NCI-H1417 (cell line): Measurements from ENCODE around the gene NDRG4.

Experiments used
- DNase-seq, 3 experiments: peaks; one replicate each; lab custom pipeline; 2025; lab: John Stamatoyannopoulos, UW

The NDRG4 gene, protein sequence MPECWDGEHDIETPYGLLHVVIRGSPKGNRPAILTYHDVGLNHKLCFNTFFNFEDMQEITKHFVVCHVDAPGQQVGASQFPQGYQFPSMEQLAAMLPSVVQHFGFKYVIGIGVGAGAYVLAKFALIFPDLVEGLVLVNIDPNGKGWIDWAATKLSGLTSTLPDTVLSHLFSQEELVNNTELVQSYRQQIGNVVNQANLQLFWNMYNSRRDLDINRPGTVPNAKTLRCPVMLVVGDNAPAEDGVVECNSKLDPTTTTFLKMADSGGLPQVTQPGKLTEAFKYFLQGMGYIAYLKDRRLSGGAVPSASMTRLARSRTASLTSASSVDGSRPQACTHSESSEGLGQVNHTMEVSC

DNA sequence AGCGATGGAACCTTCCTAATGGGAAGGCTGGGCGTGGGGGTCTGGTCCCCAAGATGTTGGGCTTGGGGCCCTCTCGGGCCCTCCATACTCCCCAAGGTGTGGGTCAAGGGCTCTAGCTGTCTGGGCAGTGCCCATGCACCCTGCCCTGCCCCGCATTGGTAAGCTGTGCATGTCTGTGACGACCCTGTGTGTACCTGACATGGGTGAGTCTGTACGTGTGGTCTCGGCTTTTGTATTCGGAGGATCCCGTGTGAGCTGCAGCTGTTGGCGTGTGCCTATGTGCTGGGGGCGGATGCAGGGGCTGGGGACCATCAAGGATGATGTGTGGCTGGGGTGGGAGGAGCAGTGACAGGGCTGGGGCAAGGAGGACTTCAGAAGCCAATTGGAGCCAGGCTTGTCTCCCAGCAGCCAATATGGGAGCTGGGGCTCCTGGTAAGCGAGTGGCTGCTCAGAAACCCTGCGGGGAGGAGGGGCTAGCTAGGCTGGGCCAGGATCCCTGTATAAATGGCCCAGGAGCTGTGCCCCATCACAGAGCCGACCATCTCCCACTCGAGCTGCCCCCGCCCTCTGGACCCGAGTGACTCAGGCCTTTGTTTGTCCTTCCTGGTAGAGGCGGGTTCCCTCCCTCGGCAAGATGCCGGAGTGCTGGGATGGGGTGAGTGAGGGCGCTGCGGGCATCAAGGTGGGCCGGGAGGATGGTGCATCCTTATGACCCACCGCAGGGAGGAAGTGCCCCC, at the start of gene NDRG4:
Gene NDRG4 (plus strand): TSS at position 529 of the 737 bp plus-strand sequence. CDS start 106 bp downstream, at position 635.
- DNase-seq = peak; percentile 84 to 92 (median 86)

DNA sequence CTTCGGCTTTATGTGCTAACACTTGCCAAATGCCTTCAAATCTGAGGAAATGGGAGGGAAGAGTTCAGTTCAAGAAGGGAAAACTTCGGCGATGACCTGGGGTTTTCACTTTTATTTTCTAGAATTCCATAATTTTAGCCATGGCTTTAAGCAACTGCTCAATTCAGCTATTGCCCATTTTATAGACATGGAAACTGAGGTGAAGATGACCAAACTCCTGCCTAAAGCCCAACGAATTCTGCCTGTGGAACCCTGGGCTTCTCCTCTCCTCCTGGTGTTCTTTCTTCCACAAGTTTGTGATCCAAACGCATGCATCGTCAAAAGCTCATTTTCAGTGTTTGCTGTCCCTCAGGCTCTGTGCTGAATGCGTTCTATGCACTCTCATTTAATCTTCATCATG, 49.4 kb upstream of the NDRG4 start:
- no peak for DNase-seq

DNA sequence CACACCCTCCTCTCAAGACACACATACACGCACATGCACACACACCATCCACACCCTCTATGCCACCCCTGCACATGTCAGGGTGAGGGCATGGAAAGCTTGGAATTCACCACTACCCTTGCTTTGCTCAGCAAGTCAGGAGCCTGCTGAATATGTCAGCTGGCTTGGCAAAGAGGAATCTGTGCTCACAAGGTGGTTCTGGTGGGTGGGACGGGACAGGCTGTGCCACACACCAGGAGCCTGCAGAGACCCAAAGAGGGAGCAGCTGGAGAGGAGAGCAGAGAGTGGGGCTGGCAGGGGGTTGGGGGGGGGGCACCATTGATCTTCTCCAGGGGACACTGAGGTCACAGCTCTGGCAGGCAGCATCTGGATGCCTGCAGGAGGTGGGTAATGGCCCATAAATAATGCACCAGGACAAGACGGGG, 48.7 kb upstream of the NDRG4 start:
- DNase-seq = no peak

DNA sequence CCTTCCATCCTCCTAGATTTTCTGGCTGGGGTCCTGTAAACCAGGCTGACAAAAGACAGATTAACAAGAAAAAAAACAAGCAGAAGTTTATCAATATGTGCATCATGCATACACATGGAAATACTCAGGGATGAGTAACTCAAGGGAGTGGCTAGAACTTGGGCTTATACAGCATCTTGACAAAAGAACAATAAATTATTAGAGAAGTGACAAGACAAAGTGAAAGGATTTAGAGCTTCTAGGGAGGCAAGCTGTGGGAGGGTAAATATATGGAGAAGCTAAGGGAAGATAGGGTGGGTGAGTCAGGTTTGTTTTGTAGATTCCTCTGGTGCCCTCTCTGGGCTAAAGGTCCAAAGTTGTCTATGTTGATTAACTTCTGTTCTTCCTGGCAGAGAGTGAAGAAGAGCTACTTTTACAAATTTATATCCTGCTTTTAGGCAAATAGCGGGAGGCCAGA, 48.0 kb upstream of the NDRG4 start:
- no peak for DNase-seq

DNA sequence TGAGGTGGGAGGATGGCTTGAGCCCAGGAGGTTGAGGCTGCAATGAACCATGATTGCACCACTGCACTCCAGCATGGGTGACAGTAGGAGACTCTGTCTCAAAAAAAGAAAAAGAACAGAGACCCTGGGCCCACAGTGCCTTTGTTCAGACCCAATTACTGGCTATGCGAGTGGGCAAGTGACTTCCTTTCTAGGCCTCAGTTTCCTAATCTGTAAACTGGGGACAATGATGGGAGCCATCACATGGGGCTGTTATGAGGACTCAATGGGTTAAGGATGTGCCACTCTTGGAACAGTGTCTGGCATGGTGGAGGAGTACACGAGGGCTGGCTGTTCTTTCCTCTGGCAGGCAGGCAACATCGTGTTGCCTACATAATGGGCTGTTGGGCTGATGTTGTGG, 47.3 kb upstream of the NDRG4 start:
- no peak for DNase-seq

DNA sequence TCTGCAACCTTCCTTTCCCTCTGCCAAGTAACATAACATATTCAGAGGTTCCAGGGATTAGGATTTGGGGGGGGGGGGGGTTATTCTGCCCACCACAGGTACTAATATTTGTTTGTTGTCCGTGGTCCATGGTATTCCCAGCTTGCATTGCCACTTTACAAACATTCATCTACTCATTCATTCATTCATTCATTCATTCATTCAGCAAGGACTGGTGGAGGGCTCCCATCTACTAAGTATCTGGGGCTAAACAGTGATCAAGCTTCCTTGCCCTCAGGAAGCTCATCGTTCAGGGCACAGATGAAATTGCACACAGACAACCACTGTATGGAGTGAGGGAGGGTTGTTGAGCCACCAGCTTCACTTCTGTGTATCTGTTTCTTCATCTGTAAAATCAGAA, 45.8 kb upstream of the NDRG4 start:
- DNase-seq = no peak

DNA sequence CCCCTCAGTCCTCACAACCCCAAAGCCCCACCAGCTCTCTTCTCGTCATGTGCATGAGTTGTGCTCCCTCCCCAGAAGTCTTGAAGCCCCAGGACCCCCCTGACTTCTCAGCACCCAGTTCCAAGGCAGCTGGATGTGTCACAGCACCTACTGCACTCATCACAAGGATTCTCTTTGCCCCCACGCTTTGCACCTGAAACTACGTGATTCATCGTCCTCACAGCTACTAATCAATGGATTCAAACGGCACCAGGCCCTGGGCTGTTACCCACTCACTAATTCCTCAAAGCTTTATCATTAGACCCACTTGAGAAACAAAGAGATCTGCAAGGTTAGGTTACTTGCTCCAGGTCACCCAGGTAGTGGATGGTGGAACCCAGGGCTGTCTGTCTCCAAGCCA, 45.1 kb upstream of the NDRG4 start:
- no peak for DNase-seq

DNA sequence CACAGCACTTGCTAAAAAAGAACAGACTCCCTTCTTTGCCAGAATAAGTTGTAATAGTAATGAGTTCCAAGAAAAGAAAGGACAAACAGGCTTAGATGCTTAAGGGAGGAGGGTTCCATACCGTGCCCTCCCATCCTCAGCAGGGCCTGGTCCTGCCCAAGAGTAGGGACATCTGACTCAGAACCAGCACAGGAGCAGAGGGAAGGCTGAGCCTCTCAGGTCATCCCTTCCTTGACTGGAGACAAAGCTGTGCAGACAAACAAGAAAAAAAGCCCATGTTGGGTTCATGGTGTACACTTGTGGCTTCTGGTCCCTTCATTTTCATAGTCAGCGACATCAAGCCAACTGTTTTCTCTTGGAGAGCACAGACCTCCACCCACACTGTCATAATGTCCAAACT, 44.2 kb upstream of the NDRG4 start:
- DNase-seq = no peak

DNA sequence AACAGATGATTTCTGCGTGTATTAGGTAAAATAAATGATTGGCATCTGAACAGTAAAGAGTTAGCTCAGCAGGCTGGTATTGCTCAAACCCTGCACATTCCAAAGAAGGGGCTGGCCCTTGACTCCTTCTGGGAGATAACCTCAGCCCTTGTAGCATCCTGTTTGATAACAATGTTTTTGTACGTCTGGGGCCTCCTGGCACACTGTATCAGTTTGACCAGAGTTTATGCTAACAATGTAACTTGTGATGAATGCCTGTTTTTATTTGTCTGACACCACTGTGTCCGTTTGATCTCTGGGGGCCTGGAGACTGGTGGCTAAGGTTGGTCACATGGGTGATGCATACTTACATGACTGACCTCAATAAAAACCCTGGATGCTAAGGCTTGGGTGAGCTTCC, 43.8 kb upstream of the NDRG4 start:
- DNase-seq = no peak

DNA sequence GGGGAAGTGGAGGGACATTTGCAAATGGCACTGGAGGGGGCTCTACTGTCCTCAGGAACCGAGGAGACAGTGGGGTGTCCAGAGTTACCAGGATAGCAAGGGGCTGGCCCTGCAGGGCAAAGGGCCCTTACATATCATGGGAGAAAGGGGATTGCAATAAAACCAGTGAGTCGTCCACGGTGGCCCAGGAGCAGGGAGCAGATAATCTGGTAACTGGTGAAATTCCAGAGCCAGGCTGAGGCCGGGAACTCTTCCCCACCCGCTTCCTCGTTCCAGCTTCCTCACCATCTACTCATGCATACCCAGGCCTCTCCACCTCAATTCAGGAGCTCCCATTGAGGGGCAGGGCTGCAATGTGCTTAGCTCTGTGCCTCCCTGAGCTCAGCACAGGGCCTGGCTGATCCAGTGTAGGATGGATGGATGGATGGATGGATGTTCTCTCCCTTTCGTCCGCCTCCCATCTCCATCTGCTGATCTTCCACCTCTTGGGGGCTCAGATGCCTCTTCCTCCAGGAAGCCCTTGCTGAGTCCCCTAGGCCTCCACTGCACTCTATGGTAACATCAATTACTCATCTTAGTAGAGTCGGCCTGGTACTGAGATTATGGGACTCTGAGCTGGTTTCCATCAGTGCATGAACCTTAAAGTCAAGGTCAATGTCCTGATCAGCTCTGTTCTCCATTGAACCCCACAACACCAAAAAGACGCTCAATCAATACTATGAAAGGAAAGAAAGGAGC, 41.2 kb upstream of the NDRG4 start:
- no peak for DNase-seq

DNA sequence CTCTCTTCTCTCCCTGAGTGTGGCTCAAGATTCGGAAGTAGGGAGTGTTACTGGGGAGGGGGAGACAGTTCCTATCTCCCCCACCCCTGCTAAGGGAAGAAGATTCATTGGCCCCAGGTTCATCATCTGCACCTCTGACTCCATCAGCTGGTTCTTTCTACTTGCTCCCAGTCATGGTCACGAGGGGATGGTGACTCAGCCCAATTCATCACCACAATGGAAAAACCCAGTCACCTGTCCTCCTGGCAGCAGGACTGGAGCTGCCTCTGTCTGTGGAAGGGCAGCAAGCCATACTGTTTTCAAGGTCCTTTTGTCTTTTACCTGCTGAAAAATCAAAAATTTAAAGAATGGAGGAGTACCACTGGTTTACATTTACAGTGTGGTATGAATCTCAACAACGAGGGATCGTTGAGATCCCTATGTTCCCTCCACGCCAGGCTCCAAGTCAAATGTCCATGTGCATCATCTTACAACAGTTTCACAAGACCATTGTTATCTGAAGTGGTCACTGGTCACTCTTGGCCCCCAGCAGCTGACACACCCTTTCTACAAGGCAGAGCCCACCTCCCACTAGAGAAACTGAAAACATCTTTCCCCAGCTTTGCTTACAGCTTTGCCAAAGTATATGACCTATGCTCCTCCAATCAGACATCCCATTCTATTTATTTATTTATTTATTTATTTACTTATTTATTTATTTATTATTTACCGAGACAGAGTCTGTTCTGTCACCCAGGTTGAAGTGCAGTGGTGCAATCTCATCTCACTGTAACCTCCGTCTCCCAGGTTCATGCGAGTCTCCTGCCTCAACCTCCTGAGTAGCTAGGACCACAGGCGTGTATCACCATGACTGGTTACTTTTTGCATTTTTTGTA, 40.4 kb upstream of the NDRG4 start:
- no peak for DNase-seq

DNA sequence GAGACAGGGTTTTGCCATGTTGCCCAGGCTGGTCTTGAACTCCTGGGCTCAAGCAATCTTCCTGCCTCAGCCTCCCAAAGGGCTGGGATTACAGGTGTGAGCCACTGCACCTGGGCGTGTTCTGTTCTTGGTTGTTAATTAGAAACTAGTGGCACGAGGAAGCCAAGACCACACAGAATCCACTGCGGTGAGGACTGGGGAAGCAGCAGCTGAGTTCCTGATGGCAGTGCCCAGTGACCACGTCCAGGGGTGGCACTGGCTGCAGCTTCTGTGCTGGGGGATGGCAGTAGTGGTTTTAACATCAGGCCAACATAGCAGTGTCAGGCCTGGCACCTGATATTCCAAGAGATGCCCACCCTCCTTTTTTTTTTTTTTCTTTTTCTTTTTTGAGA, 39.7 kb upstream of the NDRG4 start:
- DNase-seq = no peak

DNA sequence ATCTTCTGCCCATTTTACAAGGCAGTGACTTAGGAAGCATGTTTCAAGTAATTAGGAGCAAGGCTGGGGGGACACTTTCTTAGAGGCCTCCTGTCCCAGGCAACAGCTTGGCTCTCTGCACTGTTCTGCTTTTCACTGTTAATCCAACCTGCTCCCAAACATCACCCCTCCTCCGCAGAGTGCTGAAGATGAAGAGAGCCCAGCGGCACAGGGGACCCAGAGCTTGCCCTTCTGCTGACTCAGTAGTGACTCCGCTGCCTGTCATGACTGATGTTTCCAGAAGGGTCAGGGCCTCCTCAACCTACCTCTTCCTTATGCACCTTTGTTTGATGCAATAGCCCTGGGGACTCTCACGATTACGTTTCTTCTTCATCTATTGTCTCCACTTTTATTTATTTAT, 38.9 kb upstream of the NDRG4 start:
- peak in 1 of 3 experiments; percentile 2 for DNase-seq

DNA sequence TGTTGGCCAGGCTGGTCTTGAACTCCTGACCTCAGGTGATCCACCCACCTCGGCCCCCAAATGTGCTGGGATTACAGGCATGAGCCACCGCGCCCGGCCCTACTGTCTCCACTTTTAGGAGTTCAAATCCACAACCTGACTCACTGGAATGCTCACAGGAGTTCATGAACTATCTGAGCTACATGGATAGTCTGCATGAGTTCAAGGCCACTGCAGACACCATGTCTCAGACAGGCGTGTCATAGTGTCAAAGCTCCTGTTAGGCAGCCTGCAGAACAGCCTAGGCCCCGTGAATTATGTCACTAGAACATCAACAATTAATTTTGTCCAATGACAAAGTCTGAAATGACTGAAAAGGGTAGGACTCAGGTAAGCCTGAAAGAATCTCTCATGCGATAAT, 38.3 kb upstream of the NDRG4 start:
- DNase-seq = no peak

DNA sequence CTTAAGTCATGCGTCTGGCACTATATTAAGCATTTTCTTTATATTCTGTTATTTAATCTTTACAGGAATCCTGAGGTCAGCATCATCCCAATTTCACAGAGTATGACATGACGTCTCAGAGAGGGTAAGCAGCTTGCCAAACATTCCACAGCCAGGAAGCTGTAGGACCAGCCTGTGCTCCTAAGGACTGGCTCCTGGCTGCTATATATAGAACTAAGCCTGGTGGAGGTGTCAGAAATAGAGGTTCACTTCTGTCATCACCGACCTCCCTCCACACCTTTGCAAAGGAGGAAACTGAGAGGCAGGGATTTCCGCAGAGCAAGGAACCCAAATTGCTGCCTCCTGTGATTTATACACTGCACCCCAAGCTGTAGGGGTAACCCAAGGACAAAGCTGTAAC, 37.9 kb upstream of the NDRG4 start:
- no peak for DNase-seq

DNA sequence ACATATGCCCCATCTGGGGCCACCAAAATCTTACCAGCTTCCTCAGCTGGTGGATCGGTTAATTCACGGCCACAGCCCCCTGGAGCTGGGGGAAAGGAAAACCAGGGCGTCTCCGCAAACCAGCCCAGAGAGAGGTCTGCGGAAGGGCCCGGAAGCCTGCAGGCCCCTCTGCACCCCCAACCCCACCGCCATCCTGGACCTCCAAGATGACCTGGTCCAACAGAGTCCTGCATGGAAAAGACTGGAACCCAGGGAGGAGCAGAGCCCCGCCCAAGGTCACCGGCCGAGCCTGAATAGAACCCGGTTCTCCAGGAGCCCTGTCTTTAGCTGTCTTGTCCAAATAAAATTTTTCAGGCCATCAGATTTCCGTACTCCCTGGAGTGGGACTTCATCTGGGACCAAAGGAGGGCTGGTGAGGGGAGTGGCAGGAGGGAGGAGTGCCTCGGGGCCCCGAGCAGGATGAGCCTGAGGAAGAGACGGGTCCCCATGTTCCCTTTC, 37.4 kb upstream of the NDRG4 start:
- no peak for DNase-seq

DNA sequence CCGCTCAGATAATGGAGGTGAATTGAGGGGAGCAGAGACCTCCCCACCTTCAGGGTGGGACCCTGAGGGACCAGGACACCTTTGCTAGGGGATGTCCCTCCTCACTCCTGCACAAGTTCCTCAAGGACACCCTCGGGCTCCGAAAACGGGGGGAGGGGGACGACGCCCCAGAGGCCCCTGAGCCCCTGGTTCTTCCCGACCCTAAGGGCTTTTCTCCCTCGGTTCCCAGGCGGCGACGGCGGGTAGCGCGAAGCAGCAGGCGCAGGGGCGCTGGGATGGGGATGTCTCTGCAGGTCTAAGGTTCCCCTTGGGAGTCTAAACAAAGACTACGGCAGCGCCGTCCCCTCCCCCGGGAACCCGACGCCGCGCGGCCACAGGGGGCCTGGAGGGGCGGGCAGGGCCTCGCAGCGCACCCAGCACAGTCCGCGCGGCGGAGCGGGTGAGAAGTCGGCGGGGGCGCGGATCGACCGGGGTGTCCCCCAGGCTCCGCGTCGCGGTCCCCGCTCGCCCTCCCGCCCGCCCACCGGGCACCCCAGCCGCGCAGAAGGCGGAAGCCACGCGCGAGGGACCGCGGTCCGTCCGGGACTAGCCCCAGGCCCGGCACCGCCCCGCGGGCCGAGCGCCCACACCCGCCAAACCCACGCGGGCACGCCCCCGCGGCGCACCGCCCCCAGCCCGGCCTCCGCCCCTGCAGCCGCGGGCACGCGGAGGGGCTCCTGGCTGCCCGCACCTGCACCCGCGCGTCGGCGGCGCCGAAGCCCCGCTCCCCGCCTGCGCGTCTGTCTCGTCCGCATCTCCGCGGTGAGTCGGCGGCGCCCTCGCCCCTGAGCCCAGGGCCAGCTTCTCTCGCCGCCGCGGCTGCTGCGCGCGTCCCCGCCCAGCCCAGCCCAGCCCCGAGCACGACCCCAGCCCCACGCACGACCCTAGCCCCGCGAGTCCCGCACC, 36.7 kb upstream of the NDRG4 start:
- DNase-seq = peak in 2 of 3 experiments; percentile 62 to 66

DNA sequence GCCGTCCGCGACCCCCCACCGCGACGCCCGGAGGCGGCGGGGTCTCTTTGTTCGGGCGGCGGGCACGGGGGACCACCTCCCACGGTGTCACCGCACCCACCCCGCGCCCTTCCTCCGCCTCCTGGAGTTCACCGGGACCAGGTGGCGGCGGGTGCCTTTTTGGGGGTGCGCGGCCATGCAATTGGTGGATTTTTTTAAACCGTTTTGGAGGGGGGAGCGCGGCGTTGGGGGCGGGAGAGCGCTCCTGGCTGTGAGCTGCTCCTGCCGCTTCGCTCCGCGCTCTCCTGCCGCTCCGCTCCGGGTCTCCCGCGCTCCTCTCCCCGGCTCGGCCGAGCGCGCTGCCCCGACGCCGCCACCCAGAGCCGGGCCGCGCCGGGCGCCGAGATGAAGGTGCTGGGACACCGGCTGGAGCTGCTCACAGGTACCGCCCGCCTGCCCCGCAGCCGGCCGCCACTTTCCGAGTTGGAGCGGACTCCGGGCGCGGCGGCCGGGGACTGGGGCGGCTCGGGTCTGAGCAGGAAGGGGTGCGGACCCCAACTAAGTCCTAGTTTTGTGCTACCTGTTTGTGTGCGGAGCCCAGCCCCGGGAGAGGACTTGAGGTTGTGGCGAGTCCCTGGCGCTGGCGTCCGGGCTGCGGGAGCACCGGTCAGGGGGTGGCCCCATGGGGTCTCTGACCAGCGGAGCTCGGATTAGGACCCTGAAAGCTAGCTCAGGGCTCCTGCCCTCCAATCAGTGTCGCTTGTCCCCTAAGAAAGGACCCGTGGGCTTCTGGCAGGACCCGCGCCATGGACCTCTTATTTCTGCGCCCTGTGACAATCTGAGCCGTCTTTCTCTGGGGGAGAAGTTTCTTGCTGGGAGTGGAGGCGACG, 35.7 kb upstream of the NDRG4 start:
- peak in 2 of 3 experiments; percentile 51 to 67 for DNase-seq
